Measurements from ENCODE around the gene RDH13. TPM values are rescaled to one million over a fixed set of nuclear protein-coding genes. Genes with fewer than 3 reads are reported as not detected.

RDH13 gene
- total RNA-seq, 5 donors from 2014 or later (not counting 1 experiment from before 2014, with no cell fraction given), result 12.4 to 35.8 (median 21.6) TPM

DNA sequence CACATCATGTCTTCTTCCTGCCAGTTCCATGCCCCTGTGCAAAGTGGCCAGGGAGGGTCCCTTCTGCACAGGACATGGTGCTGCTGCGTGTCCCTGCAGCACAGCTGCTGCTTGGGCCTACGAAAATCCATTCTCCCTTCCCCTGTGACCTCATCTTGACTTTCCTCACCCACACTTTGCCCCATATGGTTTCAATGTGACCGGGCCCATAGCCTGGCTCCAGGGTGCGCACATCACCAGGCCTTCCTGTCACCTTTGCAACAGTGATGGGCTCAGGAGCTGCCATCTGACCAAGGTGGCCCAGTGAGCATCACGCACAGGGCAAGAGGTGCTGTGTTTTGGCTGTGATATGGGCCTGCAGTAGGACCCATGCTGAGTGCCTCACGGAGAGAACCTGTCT lies 43.6 kb upstream of the RDH13 start:
- no peak for ATAC-seq (replicated peaks in 1 of 4)
- H3K27me3 Mint-ChIP-seq, result no peaks in the 10 kb centered on the region
- CTCF ChIA-PET, result no interaction called here
- H3K27ac Mint-ChIP-seq, result no peak overlapping the region
- no peak overlapping the region for H3K4me3 Mint-ChIP-seq
- H3K9me3 Mint-ChIP-seq, result no peaks in the 10 kb centered on the region
- DNase-seq, result no peak
- Histone ChIP-seq H3K9me3 (no peaks in the 10 kb centered on the region), H3K27me3 (replicated peaks in 1 of 2; ENCODE audit: control insufficient read depth in 2 of 2, extremely low read depth in 1 of 2, insufficient read depth in 2 of 2, low read length in 1 of 2) (no peaks in the 10 kb centered on the region), H3K36me3 (ENCODE audit: control insufficient read depth in 2 of 2, extremely low read depth in 1 of 2, insufficient read depth in 1 of 2, low read length in 1 of 2) (peaks cover 10 to 27% of the 10 kb centered on the region in 2 donors), H3K4me3 (ENCODE audit: control insufficient read depth in 1 of 2, extremely low read depth in 1 of 2, low read length in 1 of 2) (no peak overlapping the region), H3K4me1 (ENCODE audit: control insufficient read depth in 1 of 2, extremely low read depth in 1 of 2, insufficient read depth in 2 of 2, low read length in 2 of 2) (no peaks in the 10 kb centered on the region), H3K27ac (ENCODE audit: low read length) (no peak overlapping the region)
- POLR2A ChIA-PET, result interaction anchor here in 1 of 2 donors (0.9 kb wide), 1 partner anchor 233 kb away, joined by 3 read pairs; the partner anchor contains the start of gene KMT5C
- H3K4me1 Mint-ChIP-seq, result peaks cover 1 to 6% (median 2%) of the 10 kb centered on the region in 3 donors
- 81% methylated on average over 6 of the region's 6 CpGs for WGBS (ENCODE audit: insufficient coverage)
- peaks cover 48% of the 10 kb centered on the region for H3K36me3 Mint-ChIP-seq

GRCh38 chr19:55105237-55105636 lies 42.3 kb upstream of the RDH13 start:
- no peak overlapping the region for H3K4me3 ChIP-seq (ENCODE audit: control insufficient read depth in 1 of 2, extremely low read depth in 1 of 2, low read length in 1 of 2)
- H3K4me1 ChIP-seq (ENCODE audit: control insufficient read depth in 1 of 2, extremely low read depth in 1 of 2, insufficient read depth in 2 of 2, low read length in 2 of 2), result no peaks in the 10 kb centered on the region
- H3K27me3 Mint-ChIP-seq, result no peaks in the 10 kb centered on the region
- H3K9me3 ChIP-seq, result no peaks in the 10 kb centered on the region
- WGBS (ENCODE audit: insufficient coverage), result 100% methylated on average over 1 of the region's 2 CpGs
- peaks cover 18 to 36% of the 10 kb centered on the region in 2 donors for H3K36me3 ChIP-seq (ENCODE audit: control insufficient read depth in 2 of 2, extremely low read depth in 1 of 2, insufficient read depth in 1 of 2, low read length in 1 of 2)
- ATAC-seq (replicated peaks in 1 of 4), result no peak
- no peak overlapping the region for H3K27ac Mint-ChIP-seq
- peaks cover 0 to 6% (median 2%) of the 10 kb centered on the region in 3 donors for H3K4me1 Mint-ChIP-seq
- peaks cover 51% of the 10 kb centered on the region for H3K36me3 Mint-ChIP-seq
- H3K27ac ChIP-seq (ENCODE audit: low read length), result no peak overlapping the region
- POLR2A ChIA-PET, result no interaction called here
- no peaks in the 10 kb centered on the region for H3K9me3 Mint-ChIP-seq
- DNase-seq, result no peak
- H3K27me3 ChIP-seq (replicated peaks in 1 of 2; ENCODE audit: control insufficient read depth in 2 of 2, extremely low read depth in 1 of 2, insufficient read depth in 2 of 2, low read length in 1 of 2), result no peaks in the 10 kb centered on the region
- no peak overlapping the region for H3K4me3 Mint-ChIP-seq
- CTCF ChIA-PET, result no interaction called here

- POLR2A ChIA-PET, result no interaction called here
- ATAC-seq (replicated peaks in 1 of 4), result no peak
- no peak overlapping the region for H3K4me3 Mint-ChIP-seq
These were observed 40.2 kb upstream of the RDH13 start for GRCh38 chr19:55103190-55103589.

DNA sequence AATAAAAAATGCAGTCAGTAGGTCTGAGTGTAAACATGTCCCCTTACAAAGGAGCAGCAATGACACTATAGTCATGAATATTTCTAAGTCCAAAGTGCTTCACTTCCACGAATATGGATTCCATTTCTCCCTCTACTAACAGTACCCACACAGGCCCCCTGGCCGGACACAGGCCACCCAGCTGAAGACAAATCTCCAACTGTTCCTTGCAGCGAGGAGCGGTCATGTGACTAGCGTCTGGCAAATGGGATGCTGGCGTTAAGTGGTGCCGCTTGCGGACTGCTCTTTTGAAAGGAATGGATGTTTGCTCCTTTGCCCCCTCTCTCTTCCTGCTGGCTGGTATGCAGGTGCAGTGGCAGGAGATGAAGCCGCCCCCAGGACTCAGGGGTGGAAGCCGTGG lies 38.3 kb upstream of the RDH13 start:
- H3K9me3 Mint-ChIP-seq, result no peaks in the 10 kb centered on the region
- Histone ChIP-seq H3K4me3 (ENCODE audit: control insufficient read depth in 1 of 2, extremely low read depth in 1 of 2, low read length in 1 of 2) (no peak overlapping the region), H3K36me3 (ENCODE audit: control insufficient read depth in 2 of 2, extremely low read depth in 1 of 2, insufficient read depth in 1 of 2, low read length in 1 of 2) (peaks cover 10 to 47% of the 10 kb centered on the region in 2 donors), H3K4me1 (ENCODE audit: control insufficient read depth in 1 of 2, extremely low read depth in 1 of 2, insufficient read depth in 2 of 2, low read length in 2 of 2) (no peaks in the 10 kb centered on the region), H3K27me3 (replicated peaks in 1 of 2; ENCODE audit: control insufficient read depth in 2 of 2, extremely low read depth in 1 of 2, insufficient read depth in 2 of 2, low read length in 1 of 2) (no peaks in the 10 kb centered on the region), H3K27ac (ENCODE audit: low read length) (no peak overlapping the region), H3K9me3 (no peaks in the 10 kb centered on the region)
- H3K4me3 Mint-ChIP-seq, result no peak overlapping the region
- H3K36me3 Mint-ChIP-seq, result peaks cover 39% of the 10 kb centered on the region
- no peak for DNase-seq
- ChIA-PET CTCF (no interaction called here), POLR2A (no interaction called here)
- 96% methylated on average over 7 of the region's 10 CpGs for WGBS (ENCODE audit: insufficient coverage)
- no peaks in the 10 kb centered on the region for H3K27me3 Mint-ChIP-seq
- ATAC-seq (replicated peaks in 1 of 4), result no peak
- no peaks in the 10 kb centered on the region for H3K4me1 Mint-ChIP-seq
- H3K27ac Mint-ChIP-seq, result no peak overlapping the region

More at GRCh38 chr19:55103190-55103589, 40.2 kb upstream of the RDH13 start:
- H3K9me3 ChIP-seq, result no peaks in the 10 kb centered on the region
- Mint-ChIP-seq H3K27ac (no peak overlapping the region), H3K4me1 (peaks cover 0 to 6% (median 0%) of the 10 kb centered on the region in 3 donors), H3K36me3 (peaks cover 46% of the 10 kb centered on the region), H3K9me3 (no peaks in the 10 kb centered on the region), H3K27me3 (no peaks in the 10 kb centered on the region)
- H3K36me3 ChIP-seq (ENCODE audit: control insufficient read depth in 2 of 2, extremely low read depth in 1 of 2, insufficient read depth in 1 of 2, low read length in 1 of 2), result peaks cover 10 to 44% of the 10 kb centered on the region in 2 donors
- no peak overlapping the region for H3K27ac ChIP-seq (ENCODE audit: low read length)
- no peaks in the 10 kb centered on the region for H3K4me1 ChIP-seq (ENCODE audit: control insufficient read depth in 1 of 2, extremely low read depth in 1 of 2, insufficient read depth in 2 of 2, low read length in 2 of 2)
- CTCF ChIA-PET, result interaction anchor here in 1 of 2 donors (0.8 kb wide), 1 partner anchor 14 kb away, joined by 3 read pairs; no protein-coding TSS in a partner anchor
- H3K27me3 ChIP-seq (replicated peaks in 1 of 2; ENCODE audit: control insufficient read depth in 2 of 2, extremely low read depth in 1 of 2, insufficient read depth in 2 of 2, low read length in 1 of 2), result no peaks in the 10 kb centered on the region
- no peak overlapping the region for H3K4me3 ChIP-seq (ENCODE audit: control insufficient read depth in 1 of 2, extremely low read depth in 1 of 2, low read length in 1 of 2)
- 99% methylated on average over 8 of the region's 9 CpGs for WGBS (ENCODE audit: insufficient coverage)
- no peak for DNase-seq

- POLR2A ChIA-PET, result no interaction called here
- ATAC-seq (replicated peaks in 1 of 4) (no peak), DNase-seq (no peak)
- Histone ChIP-seq H3K9me3 (no peaks in the 10 kb centered on the region), H3K27me3 (replicated peaks in 1 of 2; ENCODE audit: control insufficient read depth in 2 of 2, extremely low read depth in 1 of 2, insufficient read depth in 2 of 2, low read length in 1 of 2) (no peaks in the 10 kb centered on the region), H3K27ac (ENCODE audit: low read length) (no peak overlapping the region), H3K4me1 (ENCODE audit: control insufficient read depth in 1 of 2, extremely low read depth in 1 of 2, insufficient read depth in 2 of 2, low read length in 2 of 2) (no peaks in the 10 kb centered on the region), H3K36me3 (ENCODE audit: control insufficient read depth in 2 of 2, extremely low read depth in 1 of 2, insufficient read depth in 1 of 2, low read length in 1 of 2) (peaks cover 13 to 52% of the 10 kb centered on the region in 2 donors), H3K4me3 (ENCODE audit: control insufficient read depth in 1 of 2, extremely low read depth in 1 of 2, low read length in 1 of 2) (no peak overlapping the region)
- Mint-ChIP-seq H3K4me1 (no peaks in the 10 kb centered on the region), H3K4me3 (no peak overlapping the region), H3K27ac (no peak overlapping the region), H3K9me3 (no peaks in the 10 kb centered on the region), H3K36me3 (peaks cover 37% of the 10 kb centered on the region), H3K27me3 (no peaks in the 10 kb centered on the region)
- WGBS (ENCODE audit: insufficient coverage), result 98% methylated on average over 24 of the region's 27 CpGs
- CTCF ChIA-PET, result no interaction called here
These were observed 36.9 kb upstream of the RDH13 start for GRCh38 chr19:55099557-55100506.

DNA sequence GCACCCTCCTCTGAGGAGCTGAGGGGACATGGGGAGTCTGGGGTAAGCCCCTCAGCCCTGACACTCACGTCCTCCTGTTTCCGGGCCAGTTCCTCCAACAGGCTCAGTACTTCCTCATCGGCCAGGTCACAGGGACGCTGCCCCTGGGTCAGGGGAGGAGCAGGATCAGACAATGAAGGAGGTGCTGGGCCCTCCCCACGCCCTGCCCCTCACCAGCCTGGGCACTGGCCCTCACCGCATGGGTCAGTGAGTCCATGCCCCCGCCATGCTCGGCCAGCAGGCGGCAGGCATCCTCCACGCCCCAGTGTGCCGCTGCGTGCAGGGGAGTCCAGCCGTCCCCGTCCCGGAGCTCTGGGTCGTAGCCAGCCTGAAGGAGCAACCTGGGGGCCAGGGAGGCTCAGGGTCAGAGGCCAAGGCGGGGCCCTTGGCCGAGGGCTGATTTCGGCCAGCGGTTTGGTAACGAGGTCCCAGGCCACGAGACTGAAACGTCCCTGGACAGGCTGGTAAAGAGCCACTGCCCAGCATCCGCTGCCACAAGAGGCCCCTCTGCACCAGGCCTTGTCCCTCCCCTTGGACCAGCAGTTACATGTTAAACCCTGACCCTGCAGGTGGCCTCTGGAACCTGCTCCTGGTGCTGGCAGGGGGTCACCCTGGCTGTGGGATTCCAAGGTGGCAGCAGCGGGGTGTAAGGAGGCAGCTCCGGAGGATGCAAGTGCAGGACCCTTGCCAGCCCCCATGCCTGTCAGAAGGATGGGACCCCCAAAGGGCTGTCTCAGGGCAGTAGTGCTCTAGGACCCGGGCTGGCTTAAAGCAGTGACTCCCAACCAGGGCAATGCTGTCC lies 36.0 kb upstream of the RDH13 start:
- Mint-ChIP-seq H3K27me3 (no peaks in the 10 kb centered on the region), H3K36me3 (peaks cover 39% of the 10 kb centered on the region), H3K4me3 (no peak overlapping the region), H3K27ac (no peak overlapping the region), H3K4me1 (no peaks in the 10 kb centered on the region), H3K9me3 (no peaks in the 10 kb centered on the region)
- ChIA-PET CTCF (interaction anchor here in 1 of 2 donors (1.1 kb wide), 1 partner anchor 10 kb away, joined by 3 read pairs; no protein-coding TSS in a partner anchor), POLR2A (no interaction called here)
- Histone ChIP-seq H3K27me3 (replicated peaks in 1 of 2; ENCODE audit: control insufficient read depth in 2 of 2, extremely low read depth in 1 of 2, insufficient read depth in 2 of 2, low read length in 1 of 2) (peaks cover 0 to 2% of the 10 kb centered on the region in 2 experiments), H3K4me1 (ENCODE audit: control insufficient read depth in 1 of 2, extremely low read depth in 1 of 2, insufficient read depth in 2 of 2, low read length in 2 of 2) (no peaks in the 10 kb centered on the region), H3K27ac (ENCODE audit: low read length) (no peak overlapping the region), H3K9me3 (no peaks in the 10 kb centered on the region), H3K36me3 (ENCODE audit: control insufficient read depth in 2 of 2, extremely low read depth in 1 of 2, insufficient read depth in 1 of 2, low read length in 1 of 2) (peaks cover 19 to 59% of the 10 kb centered on the region in 2 donors), H3K4me3 (ENCODE audit: control insufficient read depth in 1 of 2, extremely low read depth in 1 of 2, low read length in 1 of 2) (no peak overlapping the region)
- ATAC-seq (replicated peaks in 1 of 4) (no peak), DNase-seq (no peak)
- 98% methylated on average over 27 of the region's 27 CpGs for WGBS (ENCODE audit: insufficient coverage)
